NB4 (cell line): Measurements from ENCODE around the gene WDR33.

Experiments used
- MAX ChIP-seq: IDR thresholded peaks from 2 replicates; pipeline ENCODE4 v1.6.1; 2011; ENCODE audit warnings: low read depth, low read length
- MYC ChIP-seq: IDR thresholded peaks from 2 replicates; pipeline ENCODE4 v1.6.1; 2011; ENCODE audit warnings: low read depth, low read length
- POLR2A ChIP-seq: IDR thresholded peaks from 2 replicates; pipeline ENCODE4 v1.6.1; 2011; ENCODE audit warnings: mild to moderate bottlenecking; ENCODE audit not compliant: insufficient read length; ENCODE audit errors: extremely low read depth
- TF ChIP-seq, protein P1 (sequence below): IDR thresholded peaks from one replicate; pipeline ENCODE4 v1.5.1; 2012; ENCODE audit warnings: low read depth, low read length

DNA sequence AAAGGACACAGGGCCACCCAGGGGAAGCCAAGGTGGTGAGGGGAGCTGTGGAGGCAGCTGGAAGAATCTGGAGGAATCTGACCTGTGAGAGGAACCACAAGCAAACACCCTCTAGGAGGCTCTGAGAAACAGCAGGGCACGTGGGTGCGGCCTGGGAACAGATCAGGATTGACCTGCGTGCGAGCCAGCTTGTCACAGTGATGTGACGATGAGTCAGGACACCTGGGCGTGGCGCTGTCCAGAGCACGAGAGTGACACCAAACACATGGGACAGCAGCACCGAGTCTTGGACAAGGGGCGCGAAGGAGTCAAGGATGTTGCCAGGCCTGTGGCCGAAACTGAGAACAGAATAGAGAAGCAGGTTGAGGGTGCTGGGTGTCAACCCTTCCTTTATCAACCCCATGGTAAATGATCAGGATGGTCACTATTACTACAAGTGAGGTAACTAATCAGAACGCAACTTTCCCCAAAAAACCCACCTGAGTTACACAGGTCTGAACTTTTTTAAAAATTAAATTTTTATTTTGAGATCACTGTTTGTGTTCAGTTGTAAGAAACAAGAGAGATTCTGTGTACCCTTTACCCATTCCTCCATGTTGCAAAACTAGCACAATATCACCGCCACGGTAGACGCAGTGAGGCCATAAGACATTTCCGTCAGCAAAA is 110.3 kb downstream of the WDR33 start:
- TF ChIP-seq, protein P1, sequence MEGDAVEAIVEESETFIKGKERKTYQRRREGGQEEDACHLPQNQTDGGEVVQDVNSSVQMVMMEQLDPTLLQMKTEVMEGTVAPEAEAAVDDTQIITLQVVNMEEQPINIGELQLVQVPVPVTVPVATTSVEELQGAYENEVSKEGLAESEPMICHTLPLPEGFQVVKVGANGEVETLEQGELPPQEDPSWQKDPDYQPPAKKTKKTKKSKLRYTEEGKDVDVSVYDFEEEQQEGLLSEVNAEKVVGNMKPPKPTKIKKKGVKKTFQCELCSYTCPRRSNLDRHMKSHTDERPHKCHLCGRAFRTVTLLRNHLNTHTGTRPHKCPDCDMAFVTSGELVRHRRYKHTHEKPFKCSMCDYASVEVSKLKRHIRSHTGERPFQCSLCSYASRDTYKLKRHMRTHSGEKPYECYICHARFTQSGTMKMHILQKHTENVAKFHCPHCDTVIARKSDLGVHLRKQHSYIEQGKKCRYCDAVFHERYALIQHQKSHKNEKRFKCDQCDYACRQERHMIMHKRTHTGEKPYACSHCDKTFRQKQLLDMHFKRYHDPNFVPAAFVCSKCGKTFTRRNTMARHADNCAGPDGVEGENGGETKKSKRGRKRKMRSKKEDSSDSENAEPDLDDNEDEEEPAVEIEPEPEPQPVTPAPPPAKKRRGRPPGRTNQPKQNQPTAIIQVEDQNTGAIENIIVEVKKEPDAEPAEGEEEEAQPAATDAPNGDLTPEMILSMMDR = no peak
- TF ChIP-seq MYC = no peak
- TF ChIP-seq POLR2A = no peak
- no peak for TF ChIP-seq MAX
